A549 (cell line): ENCODE measurements around the gene RAP1GAP2. TPM values are rescaled to one million over a fixed set of nuclear protein-coding genes. Genes with fewer than 3 reads are reported as not detected.
A peak's percentile ranks its signal among the peaks of the same experiment; 100 is the strongest.

Experiments
- ATAC-seq, 2 experiments: fragments of 200-7000 bp in 1 of 2; fragments of >200 bp in 1 of 2; cut with Nextera tagmentation in 1 of 2; cut with Tn5 transposase in 1 of 2; 3 replicates each; pipeline versions ENCODE4 v1.8.0 to v1.9.1; 2018 to 2020; ENCODE audit warnings: mild to moderate bottlenecking in 1 of 2, moderate library complexity in 1 of 2
- CTCF ChIA-PET: fragments of 300-600 bp; sonication (Branson Sonifier 250); formaldehyde crosslinking; extraction: SDS; loops from one replicate; lab custom pipeline; 2021; ENCODE audit warnings: antibody characterized with exemption, inconsistent platforms; lab: Yijun Ruan, JAX
- POLR2A ChIA-PET: fragments of 350-600 bp; formaldehyde crosslinking; extraction: SDS; loops from one replicate; lab custom pipeline; 2021; ENCODE audit warnings: antibody characterized with exemption, inconsistent platforms; lab: Yijun Ruan, JAX
- DNase-seq, 2 experiments: peaks; one replicate each; pipeline versions ENCODE4 v3.0.0 to v3.0.0-alpha.2; 2011 to 2016; ENCODE audit warnings: low read depth in 1 of 2, low spot score in 1 of 2
- FAIRE-seq: peaks from 2 replicates; lab custom pipeline; 2011; peaks lifted over from hg19 to GRCh38; lab: Jason Lieb, UNC
- H3K27ac ChIP-seq, 2 experiments: fragments of >200 bp; sonication (Bioruptor Twin); formaldehyde crosslinking; 3 replicates each; pipeline ENCODE4 v1.5.1; 2016 to 2017
- H3K4me1 ChIP-seq: fragments of >200 bp; sonication (Bioruptor Twin); formaldehyde crosslinking; 3 replicates; pipeline ENCODE4 v1.6.1; 2016
- H3K4me2 ChIP-seq: fragments of >200 bp; sonication (Bioruptor Twin); formaldehyde crosslinking; 3 replicates; pipeline ENCODE4 v1.6.1; 2016
- H3K4me3 ChIP-seq: fragments of >200 bp; sonication (Bioruptor Twin); formaldehyde crosslinking; 3 replicates; pipeline ENCODE4 v1.5.1; 2016
- H3K9me3 ChIP-seq: fragments of >200 bp; sonication (Bioruptor Twin); formaldehyde crosslinking; 3 replicates; pipeline ENCODE4 v1.6.1; 2016
- ATOH8 ChIP-seq: fragments of 250-450 bp; sonication (Bioruptor Pico); IDR thresholded peaks from 2 replicates; pipeline ENCODE4 v1.5.0; 2020; ENCODE audit warnings: low read depth, mild to moderate bottlenecking, moderate library complexity
- BHLHE40 ChIP-seq: IDR thresholded peaks from 2 replicates; pipeline ENCODE4 v1.6.1; 2012; ENCODE audit warnings: low read depth, low read length, inconsistent platforms
- CBX8 ChIP-seq: fragments of 200-600 bp; sonication (generic); IDR thresholded peaks from 2 replicates; pipeline ENCODE4 v1.6.1; 2016
- CTCF ChIP-seq: fragments of >200 bp; sonication (Bioruptor Twin); formaldehyde crosslinking; IDR thresholded peaks from 3 replicates; pipeline ENCODE4 v1.5.1; 2016
- EHMT2 ChIP-seq: fragments of 200-600 bp; sonication (generic); IDR thresholded peaks from 2 replicates; pipeline ENCODE4 v1.6.1; 2016; ENCODE audit warnings: antibody characterized with exemption, low read depth, mild to moderate bottlenecking, moderate library complexity
- ESRRA ChIP-seq: fragments of 150-350 bp; IDR thresholded peaks from 2 replicates; pipeline ENCODE4 v1.6.1; 2014; ENCODE audit warnings: mild to moderate bottlenecking, low read length, borderline replicate concordance
- FOSB ChIP-seq: fragments of 250-450 bp; sonication (Bioruptor Pico); IDR thresholded peaks from 2 replicates; pipeline ENCODE4 v1.5.0; 2020; ENCODE audit warnings: mild to moderate bottlenecking, moderate library complexity
- HMGXB4 ChIP-seq: fragments of 250-450 bp; sonication (Bioruptor Pico); IDR thresholded peaks from 2 replicates; pipeline ENCODE4 v1.5.0; 2021; ENCODE audit warnings: mild to moderate bottlenecking, moderate library complexity, borderline replicate concordance
- HOXB13 ChIP-seq: fragments of 250-450 bp; sonication (Bioruptor Pico); IDR thresholded peaks from 2 replicates; pipeline ENCODE4 v1.5.0; 2020; ENCODE audit warnings: low read depth, mild to moderate bottlenecking, moderate library complexity
- MAFK ChIP-seq: fragments of 450-650 bp; IDR thresholded peaks from 2 replicates; pipeline ENCODE4 v1.6.1; 2014; ENCODE audit not compliant: partially characterized antibody
- MAZ ChIP-seq: fragments of 150-350 bp; IDR thresholded peaks from 2 replicates; pipeline ENCODE4 v1.6.1; 2014; ENCODE audit warnings: antibody characterized with exemption, low read depth, low read length, borderline replicate concordance
- MYC ChIP-seq: IDR thresholded peaks from 2 replicates; pipeline ENCODE4 v1.6.1; 2012; ENCODE audit warnings: mild to moderate bottlenecking, inconsistent platforms, low read length, improper control_type of control experiment, borderline replicate concordance
- NFE2L2 ChIP-seq: fragments of 150-350 bp; conservative IDR thresholded peaks from 2 replicates; pipeline ENCODE4 v1.6.1; 2014; ENCODE audit warnings: low read length
- POLR2AphosphoS2 ChIP-seq: conservative IDR thresholded peaks from 2 replicates; pipeline ENCODE4 v1.6.1; 2012; ENCODE audit warnings: low read length, improper control_type of control experiment, inconsistent platforms
- RAD21 ChIP-seq, 2 experiments: fragments of >200 bp in 1 of 2; sonication (Bioruptor Twin) in 1 of 2; formaldehyde crosslinking in 1 of 2; IDR thresholded peaks in 1 of 2; conservative IDR thresholded peaks in 1 of 2; 2 replicates in 1 of 2; 3 replicates in 1 of 2; pipeline ENCODE4 v1.6.1; 2012 to 2018; ENCODE audit warnings: inconsistent platforms in 1 of 2
- RARB ChIP-seq: fragments of 250-450 bp; sonication (Bioruptor Pico); IDR thresholded peaks from 2 replicates; pipeline ENCODE4 v1.8.0; 2021; ENCODE audit warnings: mild to moderate bottlenecking, moderate library complexity
- REST ChIP-seq: fragments of 200-600 bp; sonication (generic); IDR thresholded peaks from 2 replicates; pipeline ENCODE4 v1.6.1; 2016; ENCODE audit warnings: antibody characterized with exemption, mild to moderate bottlenecking, moderate library complexity
- RFX5 ChIP-seq: fragments of 450-650 bp; IDR thresholded peaks from 2 replicates; pipeline ENCODE4 v1.7.1; 2014; ENCODE audit warnings: antibody characterized with exemption, mild to moderate bottlenecking, moderate library complexity
- SMC3 ChIP-seq: fragments of >200 bp; sonication (Bioruptor Twin); formaldehyde crosslinking; IDR thresholded peaks from 3 replicates; pipeline ENCODE4 v1.6.1; 2018; ENCODE audit warnings: inconsistent platforms
- TFCP2L1 ChIP-seq: fragments of 250-450 bp; sonication (Bioruptor Pico); IDR thresholded peaks from 2 replicates; pipeline ENCODE4 v1.5.0; 2021; ENCODE audit warnings: mild to moderate bottlenecking
- WGBS: methylation state at CpG from one replicate; pipeline ENCODE4 v1.1.6; 2017; ENCODE audit errors: missing lambda C conversion rate; 5-methylcytosine and 5-hydroxymethylcytosine counted together
- polyA plus RNA-seq, 4 experiments: library from polyadenylated mRNA; depleted of rRNA in 3 of 4; stranded (reverse); fragments of >200 nt; fragmentation: RNase III in 1 of 4; extraction: RNeasy Plus Mini Kit Qiagen cat#74134 plus additional on column Dnase treatment in 1 of 4; gene quantifications; 2 replicates in 3 of 4; 3 replicates in 1 of 4; pipeline ENCODE4 v1.2.3, GENCODE V29; 2011 to 2017

RAP1GAP2 gene
- polyA plus RNA-seq, 2 of the 4 experiments (the other 2 are of a cell fraction), result 8.3 to 20.8 TPM

GRCh38 chr17:3011891-3012290 lies 215.7 kb downstream of the RAP1GAP2 start (continued):
- TF ChIP-seq ESRRA (no peak), MAFK (no peak), REST (no peak), MAZ (no peak)
- TF ChIP-seq, all 56 proteins: peak for 0

GRCh38 chr17:3012926-3013581 lies 216.8 kb downstream of the RAP1GAP2 start:
- CTCF ChIA-PET, result interaction anchor here (0.6 to 22.4 kb wide), 82 partner anchors 8 to 635 kb away, joined by 3 to 550 read pairs (median 5); partner anchors contain the start of gene RAP1GAP2
- ATAC-seq, result peak; percentile 93 to 97

More at GRCh38 chr17:3012926-3013581, 216.8 kb downstream of the RAP1GAP2 start:
- 0 out of 3 replicates have a peak overlapping the region, but pooled peaks have one; percentile 1 for H3K4me2 ChIP-seq
- no peak overlapping the region for H3K4me3 ChIP-seq
- no peaks in the 10 kb centered on the region for H3K9me3 ChIP-seq
- DNase-seq (peak; percentile 86 to 88), FAIRE-seq (peak; percentile 98)
- H3K27ac ChIP-seq, result peak overlapping the region; percentile 37 to 58
- 0 out of 3 replicates have a peak, but pooled peaks cover 4% of the 10 kb centered on the region for H3K4me1 ChIP-seq
- WGBS, result 50% methylated on average over 18 of the region's 21 CpGs
- POLR2A ChIA-PET, result interaction anchor here (0.7 to 1.3 kb wide), 5 partner anchors 9 to 164 kb away, joined by 3 to 9 read pairs (median 4); no protein-coding TSS in a partner anchor
- TF ChIP-seq MYC (no peak), RFX5 (no peak), FOSB (CRISPR knock-in tag) (no peak), NFE2L2 (0 out of 2 replicates have a peak, but pooled peaks have one; percentile 5), ATOH8 (CRISPR knock-in tag) (peak; percentile 24; the same call in 1 of the 2 replicates), CBX8 (no peak), MAZ (0 out of 2 replicates have a peak, but pooled peaks have one; percentile 47), MAFK (peak; percentile 23), RAD21 (conservative IDR thresholded peaks at IDR 0.05 in 1 of 2, IDR thresholded peaks at IDR 0.05 in 1 of 2) (peak; percentile 99), POLR2AphosphoS2 (no peak), SMC3 (peak; percentile 99), TFCP2L1 (no peak), CTCF (peak; percentile 95), BHLHE40 (peak; percentile 39; the same call in 1 of the 2 replicates), EHMT2 (no peak), HMGXB4 (CRISPR knock-in tag) (no peak), HOXB13 (CRISPR knock-in tag) (no peak), RARB (CRISPR knock-in tag) (no peak)
